GOT3 (cell line): Measurements from ENCODE around the gene VAMP1.
"Not testable (repeated sequence)": the region's sequence is repeated elsewhere in the genome, so short reads cannot be mapped to it uniquely, and the experiment has no call there.

Experiments used
- DNase-seq: peaks from one replicate; lab custom pipeline; 2025; ENCODE audit warnings: mixed read lengths; lab: John Stamatoyannopoulos, UW

The VAMP1 gene

GRCh38 chr12:6451348-6452244 lies 18.9 kb downstream of the VAMP1 start, which contains the start of gene TAPBPL:
TAPBPL (plus strand) TSS chr12:6452042; CDS start chr12:6452249, 207 bp downstream.
- peak; percentile 22 for DNase-seq

GRCh38 chr12:6450869-6451347 lies 19.6 kb downstream of the VAMP1 start:
- no peak for DNase-seq

GRCh38 chr12:6450091-6450868 lies 20.2 kb downstream of the VAMP1 start:
- no peak for DNase-seq

GRCh38 chr12:6444704-6445688 lies 25.5 kb downstream of the VAMP1 start, which contains the start of gene CD27:
CD27 (plus strand) TSS chr12:6444955; CDS start chr12:6445096, 141 bp downstream.
- DNase-seq = no peak

GRCh38 chr12:6444031-6444430 lies 26.4 kb downstream of the VAMP1 start:
- no peak for DNase-seq

GRCh38 chr12:6443361-6443983 lies 27.0 kb downstream of the VAMP1 start:
- DNase-seq = no peak

GRCh38 chr12:6442836-6443235 lies 27.6 kb downstream of the VAMP1 start:
- DNase-seq = no peak

- DNase-seq = no peak
These were observed 30.1 kb downstream of the VAMP1 start for GRCh38 chr12:6440391-6440790.

GRCh38 chr12:6438345-6438744 lies 32.1 kb downstream of the VAMP1 start:
- no peak for DNase-seq

- DNase-seq = no peak
These were observed 32.9 kb downstream of the VAMP1 start for GRCh38 chr12:6437586-6437985.

GRCh38 chr12:6435961-6436715 lies 34.3 kb downstream of the VAMP1 start:
- DNase-seq = no peak

GRCh38 chr12:6434205-6435140 lies 36.0 kb downstream of the VAMP1 start:
- no peak for DNase-seq

GRCh38 chr12:6432991-6433390 lies 37.5 kb downstream of the VAMP1 start:
- DNase-seq = no peak

GRCh38 chr12:6430124-6430989 lies 40.1 kb downstream of the VAMP1 start:
- peak; percentile 67 for DNase-seq

- DNase-seq = no peak
These were observed 42.2 kb downstream of the VAMP1 start for GRCh38 chr12:6428326-6428725.

GRCh38 chr12:6427796-6428195 lies 42.7 kb downstream of the VAMP1 start:
- DNase-seq = not testable (repeated sequence)

- peak; percentile 34 for DNase-seq
These were observed 43.4 kb downstream of the VAMP1 start for GRCh38 chr12:6426882-6427671.
